Measurements from ENCODE around the gene PCF11.

DNA sequence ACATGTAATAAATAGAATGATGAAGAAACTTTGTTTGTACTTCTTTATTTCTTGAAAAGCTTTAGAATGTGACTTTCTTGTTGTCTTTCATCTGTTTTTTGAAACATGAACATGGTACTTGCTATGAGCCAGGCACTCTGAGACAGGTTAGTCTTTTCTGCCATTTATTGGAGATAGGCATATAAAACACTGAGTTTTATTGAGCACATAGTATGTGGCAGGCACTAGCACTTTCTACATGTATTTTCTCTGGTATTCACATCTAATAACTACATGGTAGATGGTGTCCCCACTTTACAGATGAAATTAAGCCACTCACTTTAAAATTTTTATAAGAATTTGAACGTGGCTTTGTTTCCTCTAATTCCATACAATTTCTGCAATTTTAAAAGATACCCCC is 28.8 kb downstream of the PCF11 start:
- TF ChIP-seq, protein P1, sequence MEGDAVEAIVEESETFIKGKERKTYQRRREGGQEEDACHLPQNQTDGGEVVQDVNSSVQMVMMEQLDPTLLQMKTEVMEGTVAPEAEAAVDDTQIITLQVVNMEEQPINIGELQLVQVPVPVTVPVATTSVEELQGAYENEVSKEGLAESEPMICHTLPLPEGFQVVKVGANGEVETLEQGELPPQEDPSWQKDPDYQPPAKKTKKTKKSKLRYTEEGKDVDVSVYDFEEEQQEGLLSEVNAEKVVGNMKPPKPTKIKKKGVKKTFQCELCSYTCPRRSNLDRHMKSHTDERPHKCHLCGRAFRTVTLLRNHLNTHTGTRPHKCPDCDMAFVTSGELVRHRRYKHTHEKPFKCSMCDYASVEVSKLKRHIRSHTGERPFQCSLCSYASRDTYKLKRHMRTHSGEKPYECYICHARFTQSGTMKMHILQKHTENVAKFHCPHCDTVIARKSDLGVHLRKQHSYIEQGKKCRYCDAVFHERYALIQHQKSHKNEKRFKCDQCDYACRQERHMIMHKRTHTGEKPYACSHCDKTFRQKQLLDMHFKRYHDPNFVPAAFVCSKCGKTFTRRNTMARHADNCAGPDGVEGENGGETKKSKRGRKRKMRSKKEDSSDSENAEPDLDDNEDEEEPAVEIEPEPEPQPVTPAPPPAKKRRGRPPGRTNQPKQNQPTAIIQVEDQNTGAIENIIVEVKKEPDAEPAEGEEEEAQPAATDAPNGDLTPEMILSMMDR (IDR thresholded peaks at IDR 0.05), result no peak
- TF ChIP-seq POLR2A (IDR thresholded peaks at IDR 0.05) (no peak), EP300 (IDR thresholded peaks at IDR 0.05) (no peak), POLR2AphosphoS5 (IDR thresholded peaks at IDR 0.05) (no peak)

Measured in sigmoid colon (tissue), 4 donors.